HEK293 (cell line): ENCODE measurements around the gene FERMT1.

ENCODE experiments used
- CTCF ChIA-PET: fragments of 350-600 bp; formaldehyde crosslinking; extraction: SDS; loops from one replicate; lab custom pipeline; 2021; ENCODE audit warnings: antibody characterized with exemption; lab: Yijun Ruan, JAX
- POLR2A ChIA-PET: fragments of 300-600 bp; formaldehyde crosslinking; extraction: SDS; loops from one replicate; lab custom pipeline; 2020; ENCODE audit warnings: antibody characterized with exemption, inconsistent platforms; lab: Yijun Ruan, JAX
- H3K27ac ChIP-seq: fragments of 200-500 bp; sonication (Bioruptor generic); 2 replicates; pipeline ENCODE4 v1.5.1; 2014; ENCODE audit warnings: low read depth, low read length, control low read depth, inconsistent platforms; ENCODE audit errors: extremely low read depth
- H3K36me3 ChIP-seq, 2 experiments: fragments of 200-500 bp in 1 of 2; sonication (Bioruptor generic) in 1 of 2; 1 replicate in 1 of 2; 2 replicates in 1 of 2; pipeline ENCODE4 v1.5.1; 2014 to 2017; ENCODE audit warnings: inconsistent platforms in 2 of 2, low read length in 2 of 2; ENCODE audit not compliant: control insufficient read depth in 2 of 2, insufficient read depth in 1 of 2
- H3K4me1 ChIP-seq: fragments of 200-500 bp; sonication (Bioruptor generic); 2 replicates; pipeline ENCODE4 v1.5.1; 2014; ENCODE audit warnings: mild to moderate bottlenecking, low read length, inconsistent platforms; ENCODE audit not compliant: control insufficient read depth, insufficient read depth
- H3K4me3 ChIP-seq: 2 replicates; pipeline ENCODE4 v1.5.1; 2011; ENCODE audit warnings: low read depth, mild to moderate bottlenecking, control low read depth, low read length, moderate library complexity
- H3K9me3 ChIP-seq: fragments of 200-500 bp; sonication (Bioruptor generic); 2 replicates; pipeline ENCODE4 v1.5.1; 2014; ENCODE audit warnings: low read depth, low read length, inconsistent platforms; ENCODE audit not compliant: control insufficient read depth, insufficient read depth
- CTCF ChIP-seq: fragments of 450-650 bp; formaldehyde crosslinking; IDR thresholded peaks from 2 replicates; pipeline ENCODE4 v1.5.1; 2016; ENCODE audit warnings: missing biosample characterization, missing genetic modification characterization
- GLIS2 ChIP-seq: fragments of 450-650 bp; formaldehyde crosslinking; IDR thresholded peaks from 2 replicates; pipeline ENCODE4 v1.5.1; 2016; ENCODE audit warnings: missing biosample characterization, missing genetic modification characterization
- REPIN1 ChIP-seq: fragments of 450-650 bp; formaldehyde crosslinking; IDR thresholded peaks from 2 replicates; pipeline ENCODE4 v1.5.1; 2017; ENCODE audit warnings: missing biosample characterization, missing genetic modification characterization, low read depth
- TCF7L2 ChIP-seq: IDR thresholded peaks from 2 replicates; pipeline ENCODE4 v1.6.1; 2011; ENCODE audit warnings: low read depth, mild to moderate bottlenecking, inconsistent platforms, low read length, moderate library complexity, borderline replicate concordance
- ZIC2 ChIP-seq: fragments of 450-650 bp; formaldehyde crosslinking; IDR thresholded peaks from 2 replicates; pipeline ENCODE4 v1.5.1; 2016; ENCODE audit warnings: missing biosample characterization, missing genetic modification characterization
- ZNF112 ChIP-seq: fragments of 450-650 bp; formaldehyde crosslinking; IDR thresholded peaks from 2 replicates; pipeline ENCODE4 v1.5.0; 2017; ENCODE audit warnings: missing biosample characterization, missing genetic modification characterization
- ZNF132 ChIP-seq: fragments of 450-650 bp; formaldehyde crosslinking; IDR thresholded peaks from 2 replicates; pipeline ENCODE4 v1.5.1; 2017; ENCODE audit warnings: missing biosample characterization, missing genetic modification characterization, borderline replicate concordance
- ZNF146 ChIP-seq: fragments of 450-650 bp; formaldehyde crosslinking; IDR thresholded peaks from 2 replicates; pipeline ENCODE4 v1.5.1; 2016; ENCODE audit warnings: missing biosample characterization, missing genetic modification characterization
- ZNF202 ChIP-seq: fragments of 450-650 bp; formaldehyde crosslinking; IDR thresholded peaks from 2 replicates; pipeline ENCODE4 v1.5.1; 2016; ENCODE audit warnings: missing biosample characterization, missing genetic modification characterization, borderline replicate concordance
- ZNF274 ChIP-seq, 2 experiments: fragments of 200-500 bp in 1 of 2; fragments of 450-650 bp in 1 of 2; sonication (Bioruptor generic) in 1 of 2; formaldehyde crosslinking in 1 of 2; IDR thresholded peaks; 2 replicates each; pipeline versions ENCODE4 v1.5.1 to v1.6.1; 2014 to 2016; ENCODE audit warnings: borderline replicate concordance in 1 of 2, inconsistent platforms in 1 of 2, low read length in 1 of 2, missing biosample characterization in 1 of 2, missing genetic modification characterization in 1 of 2
- ZNF311 ChIP-seq: fragments of 450-650 bp; formaldehyde crosslinking; IDR thresholded peaks from 2 replicates; pipeline ENCODE4 v1.5.1; 2017; ENCODE audit warnings: missing biosample characterization, missing genetic modification characterization, borderline replicate concordance
- ZNF404 ChIP-seq: fragments of 450-650 bp; formaldehyde crosslinking; IDR thresholded peaks from 2 replicates; pipeline ENCODE4 v1.5.1; 2017; ENCODE audit warnings: missing biosample characterization, missing genetic modification characterization
- ZNF544 ChIP-seq: fragments of 450-650 bp; formaldehyde crosslinking; IDR thresholded peaks from 2 replicates; pipeline ENCODE4 v1.5.0; 2017; ENCODE audit warnings: missing biosample characterization, missing genetic modification characterization
- ZNF701 ChIP-seq: fragments of 450-650 bp; formaldehyde crosslinking; IDR thresholded peaks from 2 replicates; pipeline ENCODE4 v1.5.1; 2016; ENCODE audit warnings: missing biosample characterization, missing genetic modification characterization
- ZNF776 ChIP-seq: fragments of 450-650 bp; formaldehyde crosslinking; IDR thresholded peaks from 2 replicates; pipeline ENCODE4 v1.5.0; 2017; ENCODE audit warnings: missing biosample characterization, missing genetic modification characterization, borderline replicate concordance
- ZNF830 ChIP-seq: fragments of 450-650 bp; IDR thresholded peaks from 2 replicates; pipeline ENCODE4 v1.5.0; 2018; ENCODE audit warnings: missing biosample characterization, missing genetic modification characterization, low read depth, mild to moderate bottlenecking, moderate library complexity
- ZNF843 ChIP-seq: fragments of 450-650 bp; formaldehyde crosslinking; IDR thresholded peaks from 2 replicates; pipeline ENCODE4 v1.5.1; 2016; ENCODE audit warnings: missing biosample characterization, missing genetic modification characterization

FERMT1 gene

GRCh38 chr20:6057139-6057538, 65.7 kb downstream of the FERMT1 start:
- Histone ChIP-seq H3K36me3 (no peaks in the 10 kb centered on the region), H3K4me3 (no peak overlapping the region), H3K4me1 (peaks cover 14% of the 10 kb centered on the region), H3K9me3 (no peaks in the 10 kb centered on the region), H3K27ac (no peak overlapping the region)
- POLR2A ChIA-PET, result no interaction called here
- CTCF ChIA-PET, result interaction anchor here (1.0 kb wide), 1 partner anchor 15 kb away, joined by 3 read pairs; no protein-coding TSS in a partner anchor
- no peak for TF ChIP-seq ZNF830 (tag by site-specific recombination)
- TF ChIP-seq ZNF274 (IDR thresholded peaks at IDR 0.05; ENCODE audit: low read length), result no peak
- no peak for TF ChIP-seq ZNF274 (tag by site-specific recombination; IDR thresholded peaks at IDR 0.05; ENCODE audit: borderline replicate concordance)
- no peak for TF ChIP-seq ZNF202 (tag by site-specific recombination)
- TF ChIP-seq ZNF701, result no peak
- TF ChIP-seq CTCF (tag by site-specific recombination), result no peak
- TF ChIP-seq ZNF112, result no peak
- no peak for TF ChIP-seq ZNF843 (tag by site-specific recombination)
- no peak for TF ChIP-seq ZNF311 (tag by site-specific recombination)
- no peak for TF ChIP-seq ZNF146 (tag by site-specific recombination)
- no peak for TF ChIP-seq ZNF776
- TF ChIP-seq GLIS2 (tag by site-specific recombination), result no peak
- TF ChIP-seq, all 188 proteins: peak for 0

GRCh38 chr20:6055981-6056569, 66.8 kb downstream of the FERMT1 start:
- POLR2A ChIA-PET, result interaction anchor here (0.6 kb wide), 1 partner anchor 16 kb away, joined by 4 read pairs; no protein-coding TSS in a partner anchor
- Histone ChIP-seq H3K27ac (no peak overlapping the region), H3K9me3 (no peaks in the 10 kb centered on the region), H3K36me3 (no peaks in the 10 kb centered on the region), H3K4me1 (peaks cover 14% of the 10 kb centered on the region), H3K4me3 (no peak overlapping the region)
- TF ChIP-seq ZIC2 (tag by site-specific recombination) (0 out of 2 replicates have a peak, but pooled peaks have one; percentile 11), REPIN1 (tag by site-specific recombination) (no peak)
- CTCF ChIA-PET, result interaction anchor here (1.0 kb wide), 1 partner anchor 16 kb away, joined by 3 read pairs; no protein-coding TSS in a partner anchor

- H3K9me3 ChIP-seq, result no peaks in the 10 kb centered on the region
- CTCF ChIA-PET, result interaction anchor here (0.5 kb wide), 1 partner anchor 67 kb away, joined by 4 read pairs; the partner anchor contains the start of gene FERMT1
- peaks cover 14% of the 10 kb centered on the region for H3K4me1 ChIP-seq
- no peak for TF ChIP-seq ZNF544 (tag by site-specific recombination)
- TF ChIP-seq ZNF132 (tag by site-specific recombination), result no peak
- peak; percentile 48; the same call in 1 of the 2 replicates for TF ChIP-seq TCF7L2
- no peak for TF ChIP-seq ZNF404 (tag by site-specific recombination)
- POLR2A ChIA-PET, result no interaction called here
- H3K36me3 ChIP-seq, result no peaks in the 10 kb centered on the region
- H3K27ac ChIP-seq, result no peak overlapping the region
- H3K4me3 ChIP-seq, result no peak overlapping the region
Observed at GRCh38 chr20:6055161-6055783, 67.6 kb downstream of the FERMT1 start.
